Fibroblast of lung (primary cell): Measurements from ENCODE around the gene MYL12A. TPM values are rescaled to one million over a fixed set of nuclear protein-coding genes. Genes with fewer than 3 reads are reported as not detected.

Source experiments
- DNase-seq, 2 donors: peaks; one replicate each; pipeline versions ENCODE4 v3.0.0 to v3.0.0-alpha.2; 2010; ENCODE audit warnings: low read depth in 2 of 2
- H2AFZ ChIP-seq: 2 replicates; pipeline ENCODE4 v1.5.1; 2012; ENCODE audit warnings: low read length, control low read depth, inconsistent platforms
- H3K27ac ChIP-seq: 2 replicates; pipeline ENCODE4 v1.5.1; 2011; ENCODE audit warnings: low read length, control low read depth; ENCODE audit not compliant: insufficient read depth
- H3K27me3 ChIP-seq: 2 replicates; pipeline ENCODE4 v1.5.1; 2011; ENCODE audit warnings: mild to moderate bottlenecking, low read length; ENCODE audit not compliant: control insufficient read depth, insufficient read depth
- H3K36me3 ChIP-seq: 2 replicates; pipeline ENCODE4 v1.5.1; 2011; ENCODE audit warnings: low read length; ENCODE audit not compliant: control insufficient read depth, insufficient read depth
- H3K4me1 ChIP-seq: 2 replicates; pipeline ENCODE4 v1.5.1; 2011; ENCODE audit warnings: low read length; ENCODE audit not compliant: control insufficient read depth, insufficient read depth; ENCODE audit errors: extremely low read depth
- H3K4me2 ChIP-seq: 2 replicates; pipeline ENCODE4 v1.5.1; 2011; ENCODE audit warnings: low read length, control low read depth; ENCODE audit not compliant: insufficient read depth; ENCODE audit errors: extremely low read depth
- H3K4me3 ChIP-seq, 4 experiments: fragments of 200-600 bp in 1 of 4; sonication (generic) in 1 of 4; replicated peaks in 1 of 4; 2 replicates each; pipeline ENCODE4 v1.5.1; 2011 to 2016; ENCODE audit warnings: low read length in 4 of 4, low read depth in 3 of 4, mild to moderate bottlenecking in 3 of 4, control low read depth in 2 of 4, inconsistent platforms in 1 of 4, mixed read lengths in 1 of 4; ENCODE audit not compliant: insufficient read depth in 1 of 4; ENCODE audit errors: control extremely low read depth in 1 of 4
- H3K79me2 ChIP-seq: 2 replicates; pipeline ENCODE4 v1.5.1; 2012; ENCODE audit warnings: mild to moderate bottlenecking, low read length, inconsistent platforms; ENCODE audit not compliant: control insufficient read depth, insufficient read depth
- H3K9ac ChIP-seq: 2 replicates; pipeline ENCODE4 v1.5.1; 2011; ENCODE audit warnings: mild to moderate bottlenecking, low read length, control low read depth; ENCODE audit not compliant: insufficient read depth
- H3K9me3 ChIP-seq: 2 replicates; pipeline ENCODE4 v1.5.1; 2012; ENCODE audit warnings: low read depth, low read length; ENCODE audit not compliant: control insufficient read depth, insufficient read depth
- H4K20me1 ChIP-seq: 2 replicates; pipeline ENCODE4 v1.5.1; 2011; ENCODE audit warnings: low read length; ENCODE audit not compliant: control insufficient read depth, insufficient read depth; ENCODE audit errors: extremely low read depth
- EZH2 ChIP-seq: IDR thresholded peaks from 2 replicates; pipeline ENCODE4 v1.5.1; 2012; ENCODE audit warnings: low read length, control low read depth, mild to moderate bottlenecking; ENCODE audit errors: missing control alignments
- polyA plus RNA-seq, 2 donors: library from polyadenylated mRNA; depleted of rRNA in 1 of 2; stranded (reverse) in 1 of 2; unstranded in 1 of 2; fragments of >200 nt; gene quantifications; 2 replicates each; pipeline ENCODE4 v1.2.1, GENCODE V29; 2011 to 2012; ENCODE audit warnings: missing spikeins in 1 of 2
- total RNA-seq: library from RNA; depleted of rRNA; stranded (reverse); fragments of >200 nt; gene quantifications from 2 replicates; pipeline ENCODE4 v1.2.1, GENCODE V29; 2014
- TF ChIP-seq, protein P1 (sequence below), 2 donors: IDR thresholded peaks in 1 of 2; conservative IDR thresholded peaks in 1 of 2; 1 replicate in 1 of 2; 2 replicates in 1 of 2; pipeline ENCODE4 v1.5.1; 2011 to 2012; ENCODE audit warnings: low read length in 2 of 2, control low read depth in 1 of 2, inconsistent platforms in 1 of 2, low read depth in 1 of 2, mild to moderate bottlenecking in 1 of 2

MYL12A gene
- total and polyA plus RNA-seq, 2 donors (not counting 1 experiment from before 2014, with no cell fraction given): 826 to 1,436 TPM

DNA sequence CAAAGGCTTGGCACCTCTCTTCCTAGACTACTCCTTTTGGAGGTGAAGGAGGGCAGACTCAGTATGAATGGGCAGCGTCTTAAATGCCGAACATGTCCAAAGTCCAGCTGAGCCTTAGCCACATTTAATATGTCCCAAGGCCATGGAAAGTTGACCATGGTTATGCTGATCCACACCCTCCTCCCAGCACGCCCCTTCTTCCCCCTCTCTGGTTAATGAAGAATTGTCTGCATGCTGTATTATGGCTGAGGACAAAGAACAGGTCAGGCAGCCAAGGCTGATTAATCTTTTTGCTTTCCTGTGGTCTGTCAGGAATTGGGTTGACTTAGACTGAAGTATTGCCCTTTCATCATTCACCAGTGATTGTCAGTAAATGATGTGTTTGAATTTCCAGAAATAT is 22.0 kb upstream of the MYL12A start:
- no peak overlapping the region for H3K4me2 ChIP-seq
- H2AFZ ChIP-seq: no peak overlapping the region
- H3K4me1 ChIP-seq: no peaks in the 10 kb centered on the region
- H3K9ac ChIP-seq: no peak overlapping the region
- H3K27ac ChIP-seq: no peak overlapping the region
- H3K4me3 ChIP-seq: no peak overlapping the region
- no peaks in the 10 kb centered on the region for H3K9me3 ChIP-seq
- no peaks in the 10 kb centered on the region for H3K27me3 ChIP-seq
- no peaks in the 10 kb centered on the region for H3K36me3 ChIP-seq
- no peak for DNase-seq
- no peak for TF ChIP-seq EZH2
- TF ChIP-seq, protein P1, sequence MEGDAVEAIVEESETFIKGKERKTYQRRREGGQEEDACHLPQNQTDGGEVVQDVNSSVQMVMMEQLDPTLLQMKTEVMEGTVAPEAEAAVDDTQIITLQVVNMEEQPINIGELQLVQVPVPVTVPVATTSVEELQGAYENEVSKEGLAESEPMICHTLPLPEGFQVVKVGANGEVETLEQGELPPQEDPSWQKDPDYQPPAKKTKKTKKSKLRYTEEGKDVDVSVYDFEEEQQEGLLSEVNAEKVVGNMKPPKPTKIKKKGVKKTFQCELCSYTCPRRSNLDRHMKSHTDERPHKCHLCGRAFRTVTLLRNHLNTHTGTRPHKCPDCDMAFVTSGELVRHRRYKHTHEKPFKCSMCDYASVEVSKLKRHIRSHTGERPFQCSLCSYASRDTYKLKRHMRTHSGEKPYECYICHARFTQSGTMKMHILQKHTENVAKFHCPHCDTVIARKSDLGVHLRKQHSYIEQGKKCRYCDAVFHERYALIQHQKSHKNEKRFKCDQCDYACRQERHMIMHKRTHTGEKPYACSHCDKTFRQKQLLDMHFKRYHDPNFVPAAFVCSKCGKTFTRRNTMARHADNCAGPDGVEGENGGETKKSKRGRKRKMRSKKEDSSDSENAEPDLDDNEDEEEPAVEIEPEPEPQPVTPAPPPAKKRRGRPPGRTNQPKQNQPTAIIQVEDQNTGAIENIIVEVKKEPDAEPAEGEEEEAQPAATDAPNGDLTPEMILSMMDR (conservative IDR thresholded peaks at IDR 0.05 in 1 of 2, IDR thresholded peaks at IDR 0.05 in 1 of 2; ENCODE audit: low read depth in 1 of 2, low read length in 2 of 2): no peak
- H4K20me1 ChIP-seq: no peaks in the 10 kb centered on the region
- H3K79me2 ChIP-seq: no peaks in the 10 kb centered on the region

DNA sequence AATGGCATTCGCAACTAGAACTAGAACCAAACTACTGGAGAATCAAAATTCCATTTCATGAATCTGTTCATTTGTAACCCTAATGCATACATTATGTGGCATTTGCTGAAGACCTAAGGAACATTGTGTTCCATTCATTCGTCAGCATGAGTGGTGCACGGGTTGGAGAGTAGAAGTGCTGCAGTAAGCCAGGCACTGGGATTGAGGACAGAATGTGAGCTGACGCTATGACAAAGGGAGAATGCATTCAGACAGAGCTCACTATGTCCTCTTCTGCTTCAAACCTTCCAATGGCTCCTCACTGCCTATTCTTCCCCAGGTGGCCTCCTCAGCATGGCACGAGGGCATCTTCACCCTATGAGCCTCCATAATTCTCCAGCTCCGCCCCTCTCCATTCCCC is 21.6 kb upstream of the MYL12A start:
- Histone ChIP-seq H3K9me3 (no peaks in the 10 kb centered on the region), H3K4me3 (no peak overlapping the region), H4K20me1 (no peaks in the 10 kb centered on the region), H3K4me1 (no peaks in the 10 kb centered on the region), H3K27me3 (no peaks in the 10 kb centered on the region), H3K9ac (no peak overlapping the region), H2AFZ (no peak overlapping the region), H3K79me2 (no peaks in the 10 kb centered on the region), H3K4me2 (no peak overlapping the region), H3K36me3 (no peaks in the 10 kb centered on the region), H3K27ac (no peak overlapping the region)
- no peak for DNase-seq
- no peak for TF ChIP-seq EZH2
- TF ChIP-seq, protein P1 (conservative IDR thresholded peaks at IDR 0.05 in 1 of 2, IDR thresholded peaks at IDR 0.05 in 1 of 2; ENCODE audit: low read depth in 1 of 2, low read length in 2 of 2): no peak

DNA sequence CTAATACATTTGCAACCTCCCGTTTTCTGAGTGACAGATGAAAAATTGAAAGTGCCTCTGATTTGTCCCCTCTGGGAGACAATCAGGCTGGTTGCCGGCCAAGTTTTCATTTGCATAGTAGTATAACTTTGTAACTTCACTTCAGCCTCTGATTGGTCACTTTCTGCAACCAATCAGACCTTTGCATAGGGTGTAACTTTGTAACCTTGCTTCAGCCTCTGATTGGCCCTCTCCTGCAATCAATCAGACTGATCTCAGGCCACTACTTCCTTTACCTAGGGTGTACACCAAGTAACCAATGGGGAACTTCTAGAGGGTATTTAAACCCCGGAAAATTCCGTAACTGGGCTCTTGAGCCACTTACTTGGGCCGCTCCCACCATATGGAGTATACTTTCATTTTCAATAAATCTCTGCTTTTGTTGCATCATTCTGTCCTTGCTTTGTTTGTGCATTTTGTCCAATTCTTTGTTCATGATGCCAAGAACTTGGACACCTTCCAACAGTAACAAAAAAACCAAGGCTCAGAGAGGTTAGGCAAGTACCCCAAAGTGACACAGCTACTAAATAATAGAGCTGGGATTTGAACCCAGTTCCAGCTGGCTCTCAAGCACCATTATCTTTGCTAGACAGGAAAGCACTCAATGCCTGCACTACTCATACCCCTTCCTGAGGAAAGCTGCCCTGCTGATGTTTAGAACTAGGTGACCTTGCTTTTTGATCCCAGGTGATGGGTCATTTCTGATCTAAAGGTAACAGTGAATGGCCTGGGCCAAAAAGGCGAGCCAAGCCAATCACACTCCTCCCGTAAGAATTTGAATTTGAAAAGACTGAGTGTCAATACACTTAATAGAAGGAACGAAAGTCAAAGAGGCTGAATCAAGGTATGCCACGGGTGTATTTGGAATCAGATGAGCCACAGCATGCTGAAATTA is 16.9 kb upstream of the MYL12A start:
- H3K9ac ChIP-seq: no peak overlapping the region
- no peaks in the 10 kb centered on the region for H3K27me3 ChIP-seq
- no peak overlapping the region for H3K4me2 ChIP-seq
- peak in 1 of 2 donors; percentile 68 for DNase-seq
- TF ChIP-seq, protein P1 (conservative IDR thresholded peaks at IDR 0.05 in 1 of 2, IDR thresholded peaks at IDR 0.05 in 1 of 2; ENCODE audit: low read depth in 1 of 2, low read length in 2 of 2): no peak
- TF ChIP-seq EZH2: no peak
- H4K20me1 ChIP-seq: no peaks in the 10 kb centered on the region
- no peak overlapping the region for H3K4me3 ChIP-seq
- no peaks in the 10 kb centered on the region for H3K36me3 ChIP-seq
- no peaks in the 10 kb centered on the region for H3K9me3 ChIP-seq
- no peaks in the 10 kb centered on the region for H3K79me2 ChIP-seq
- no peak overlapping the region for H2AFZ ChIP-seq
- H3K4me1 ChIP-seq: no peaks in the 10 kb centered on the region
- no peak overlapping the region for H3K27ac ChIP-seq
